ENCODE results near the gene LUM.

LUM gene

DNA sequence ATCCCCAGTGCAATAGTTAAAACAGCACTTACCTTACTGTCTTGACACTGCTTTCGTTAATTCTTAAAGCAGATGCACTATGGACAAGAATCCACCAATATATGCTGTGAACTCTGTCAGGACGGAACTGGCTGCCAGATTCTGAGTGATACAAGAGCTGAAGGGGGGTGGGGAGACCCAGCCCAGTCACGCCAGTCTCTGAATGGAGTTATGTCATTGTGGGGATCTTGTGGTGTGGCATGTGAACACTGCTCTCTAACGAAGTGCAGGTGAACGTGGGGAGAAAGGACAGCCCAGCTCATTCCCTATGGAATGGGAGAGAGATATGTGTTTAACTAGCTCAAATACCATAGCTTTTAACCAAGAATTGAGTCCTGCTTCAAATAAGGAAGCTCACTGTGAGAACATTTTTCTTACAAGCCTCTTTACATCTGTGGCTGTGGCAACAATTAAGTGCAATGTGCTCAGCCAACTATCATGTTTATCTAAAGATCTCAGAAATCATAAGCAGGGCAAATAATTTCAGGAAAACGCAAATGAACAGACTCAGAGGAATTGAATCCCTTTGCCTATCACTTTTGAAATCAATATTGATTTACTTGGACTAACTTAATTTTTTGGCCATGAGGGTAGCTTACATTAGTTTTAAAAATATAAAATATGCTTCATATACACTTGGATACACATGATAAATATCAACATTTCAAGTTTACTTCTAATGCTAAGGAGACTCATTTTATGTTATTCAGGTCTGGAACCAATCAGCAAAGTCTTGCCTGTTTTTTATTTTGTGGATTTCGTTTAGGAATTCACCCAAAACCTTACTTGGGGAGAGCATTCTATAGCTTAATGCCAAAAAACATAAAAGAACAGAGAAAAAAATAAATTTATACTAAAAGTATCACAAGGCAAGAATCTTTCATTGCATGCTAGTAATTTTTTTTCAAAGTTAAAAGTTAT, at the start of gene LUM:
Gene LUM (minus strand): TSS at position 129 of the 960 bp plus-strand sequence. CDS start 2,515 bp downstream, outside the sequence.
- H3K4me3 ChIP-seq (replicated peaks; ENCODE audit: low read depth, low read length) = peak within 1 kb of the TSS; percentile 55
- DNase-seq (ENCODE audit: low read depth) = peak; percentile 60
- TF ChIP-seq, protein P1, sequence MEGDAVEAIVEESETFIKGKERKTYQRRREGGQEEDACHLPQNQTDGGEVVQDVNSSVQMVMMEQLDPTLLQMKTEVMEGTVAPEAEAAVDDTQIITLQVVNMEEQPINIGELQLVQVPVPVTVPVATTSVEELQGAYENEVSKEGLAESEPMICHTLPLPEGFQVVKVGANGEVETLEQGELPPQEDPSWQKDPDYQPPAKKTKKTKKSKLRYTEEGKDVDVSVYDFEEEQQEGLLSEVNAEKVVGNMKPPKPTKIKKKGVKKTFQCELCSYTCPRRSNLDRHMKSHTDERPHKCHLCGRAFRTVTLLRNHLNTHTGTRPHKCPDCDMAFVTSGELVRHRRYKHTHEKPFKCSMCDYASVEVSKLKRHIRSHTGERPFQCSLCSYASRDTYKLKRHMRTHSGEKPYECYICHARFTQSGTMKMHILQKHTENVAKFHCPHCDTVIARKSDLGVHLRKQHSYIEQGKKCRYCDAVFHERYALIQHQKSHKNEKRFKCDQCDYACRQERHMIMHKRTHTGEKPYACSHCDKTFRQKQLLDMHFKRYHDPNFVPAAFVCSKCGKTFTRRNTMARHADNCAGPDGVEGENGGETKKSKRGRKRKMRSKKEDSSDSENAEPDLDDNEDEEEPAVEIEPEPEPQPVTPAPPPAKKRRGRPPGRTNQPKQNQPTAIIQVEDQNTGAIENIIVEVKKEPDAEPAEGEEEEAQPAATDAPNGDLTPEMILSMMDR (IDR thresholded peaks at IDR 0.05; ENCODE audit: low read length, missing control alignments) = no peak

DNA sequence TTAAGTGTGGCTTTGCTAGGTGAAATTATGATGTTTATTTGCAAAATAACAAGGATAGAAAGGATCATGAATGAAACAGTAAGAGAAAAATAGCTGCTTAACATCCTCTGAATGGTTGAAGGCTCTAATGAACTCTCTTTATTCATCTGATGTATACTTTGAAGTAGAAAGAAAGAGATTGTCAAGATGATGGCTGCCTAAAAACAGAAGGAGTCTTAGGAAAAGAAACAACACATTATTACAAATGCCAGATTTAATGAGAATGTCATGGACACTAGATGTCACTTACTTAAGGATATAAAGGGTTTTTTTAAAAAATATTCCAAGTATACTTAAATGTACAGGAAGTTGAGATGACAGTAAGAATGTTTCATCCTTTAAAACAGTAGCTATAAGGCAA, 49.7 kb upstream of the LUM start:
- no peak for DNase-seq (ENCODE audit: low read depth)
- no peak overlapping the region for H3K4me3 ChIP-seq (replicated peaks; ENCODE audit: low read depth, low read length)
- TF ChIP-seq, protein P1 (IDR thresholded peaks at IDR 0.05; ENCODE audit: low read length, missing control alignments) = no peak

GRCh38 chr12:91155990-91156389, 44.7 kb upstream of the LUM start:
- no peak for DNase-seq (ENCODE audit: low read depth)

DNA sequence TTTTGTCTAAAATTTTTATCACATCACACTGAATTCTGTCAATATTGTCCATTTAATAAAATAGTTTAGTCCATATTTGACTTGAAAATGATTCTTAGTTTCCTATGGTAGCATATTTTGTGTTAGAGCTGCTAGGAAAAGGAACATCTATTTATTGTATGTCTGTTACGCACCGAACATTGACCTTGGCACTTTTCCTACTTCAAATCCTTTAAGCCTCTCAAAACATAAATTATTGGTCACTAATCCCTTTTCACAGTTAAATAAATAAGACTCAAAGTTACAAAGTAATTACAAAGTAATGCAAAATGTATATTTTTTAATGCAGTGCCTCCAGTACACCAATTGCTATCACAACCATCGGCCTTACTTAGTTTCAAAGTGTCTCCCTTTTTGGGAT, 42.8 kb upstream of the LUM start:
- TF ChIP-seq, protein P1 (IDR thresholded peaks at IDR 0.05; ENCODE audit: low read length, missing control alignments) = no peak
- DNase-seq (ENCODE audit: low read depth) = no peak
- H3K4me3 ChIP-seq (replicated peaks; ENCODE audit: low read depth, low read length) = no peak overlapping the region

More at GRCh38 chr12:91155990-91156389, 44.7 kb upstream of the LUM start:
- TF ChIP-seq, protein P1 (IDR thresholded peaks at IDR 0.05; ENCODE audit: low read length, missing control alignments) = no peak
- H3K4me3 ChIP-seq (replicated peaks; ENCODE audit: low read depth, low read length) = no peak overlapping the region

DNA sequence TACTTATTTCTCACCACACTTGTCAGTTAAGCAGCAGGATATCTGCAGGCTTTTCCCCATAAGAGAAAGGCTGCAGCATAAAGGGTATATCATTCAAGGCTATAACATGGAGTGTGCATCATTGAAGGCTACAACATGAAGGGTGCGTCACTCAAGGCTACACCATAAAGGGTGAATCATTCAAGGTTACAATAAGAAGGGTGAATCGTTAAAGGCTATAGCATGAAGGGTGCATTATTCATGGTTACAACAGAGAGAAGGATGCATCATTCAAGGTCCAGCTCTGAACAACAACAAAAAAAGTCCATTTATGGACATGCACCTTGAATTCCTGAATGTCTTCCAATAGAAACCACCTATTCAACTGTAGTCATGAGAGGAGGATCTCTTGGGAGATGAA, 32.8 kb upstream of the LUM start:
- no peak overlapping the region for H3K4me3 ChIP-seq (replicated peaks; ENCODE audit: low read depth, low read length)
- DNase-seq (ENCODE audit: low read depth) = peak; percentile 58
- TF ChIP-seq, protein P1 (IDR thresholded peaks at IDR 0.05; ENCODE audit: low read length, missing control alignments) = no peak

GRCh38 chr12:91143206-91143605, 31.9 kb upstream of the LUM start:
- peak; percentile 59 for DNase-seq (ENCODE audit: low read depth)
- H3K4me3 ChIP-seq (replicated peaks; ENCODE audit: low read depth, low read length) = no peak overlapping the region
- TF ChIP-seq, protein P1 (IDR thresholded peaks at IDR 0.05; ENCODE audit: low read length, missing control alignments) = no peak

All from fibroblast of pulmonary artery (primary cell).